HCT116 (cell line): ENCODE data around the gene PKD2L2.

Source experiments
- EZH2 ChIP-seq: fragments of 200-600 bp; sonication (generic); IDR thresholded peaks from 2 replicates; pipeline ENCODE4 v1.6.1; 2017; ENCODE audit warnings: antibody characterized with exemption, mixed run types
- SP1 ChIP-seq: IDR thresholded peaks from 2 replicates; pipeline ENCODE4 v1.6.1; 2012; ENCODE audit warnings: low read depth
- TF ChIP-seq, protein P1 (sequence below), 3 experiments: fragments of 200-600 bp in 1 of 3; sonication (generic) in 1 of 3; IDR thresholded peaks in 2 of 3; conservative IDR thresholded peaks in 1 of 3; 2 replicates each; pipeline ENCODE4 v1.5.1; 2012 to 2017; ENCODE audit warnings: low read depth in 2 of 3, low read length in 2 of 3, antibody characterized with exemption in 1 of 3, borderline replicate concordance in 1 of 3, control low read depth in 1 of 3, mild to moderate bottlenecking in 1 of 3, mixed read lengths in 1 of 3, mixed run types in 1 of 3, moderate library complexity in 1 of 3; ENCODE audit not compliant: insufficient read depth in 1 of 3

- TF ChIP-seq, protein P1, sequence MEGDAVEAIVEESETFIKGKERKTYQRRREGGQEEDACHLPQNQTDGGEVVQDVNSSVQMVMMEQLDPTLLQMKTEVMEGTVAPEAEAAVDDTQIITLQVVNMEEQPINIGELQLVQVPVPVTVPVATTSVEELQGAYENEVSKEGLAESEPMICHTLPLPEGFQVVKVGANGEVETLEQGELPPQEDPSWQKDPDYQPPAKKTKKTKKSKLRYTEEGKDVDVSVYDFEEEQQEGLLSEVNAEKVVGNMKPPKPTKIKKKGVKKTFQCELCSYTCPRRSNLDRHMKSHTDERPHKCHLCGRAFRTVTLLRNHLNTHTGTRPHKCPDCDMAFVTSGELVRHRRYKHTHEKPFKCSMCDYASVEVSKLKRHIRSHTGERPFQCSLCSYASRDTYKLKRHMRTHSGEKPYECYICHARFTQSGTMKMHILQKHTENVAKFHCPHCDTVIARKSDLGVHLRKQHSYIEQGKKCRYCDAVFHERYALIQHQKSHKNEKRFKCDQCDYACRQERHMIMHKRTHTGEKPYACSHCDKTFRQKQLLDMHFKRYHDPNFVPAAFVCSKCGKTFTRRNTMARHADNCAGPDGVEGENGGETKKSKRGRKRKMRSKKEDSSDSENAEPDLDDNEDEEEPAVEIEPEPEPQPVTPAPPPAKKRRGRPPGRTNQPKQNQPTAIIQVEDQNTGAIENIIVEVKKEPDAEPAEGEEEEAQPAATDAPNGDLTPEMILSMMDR (IDR thresholded peaks at IDR 0.05 in 2 of 3, conservative IDR thresholded peaks at IDR 0.05 in 1 of 3; ENCODE audit: borderline replicate concordance in 1 of 3, insufficient read depth in 1 of 3, low read depth in 2 of 3, low read length in 2 of 3) = no peak
- TF ChIP-seq SP1 (no peak), EZH2 (no peak)
These were observed 27.7 kb downstream of the PKD2L2 start for GRCh38 chr5:137916923-137917322.
